ENCODE data around the gene TBC1D9B.
A peak's percentile ranks its signal among the peaks of the same experiment; 100 is the strongest.

Gene TBC1D9B

GRCh38 chr5:179827680-179828079 is 80.0 kb downstream of the TBC1D9B start:
- H3K27me3 ChIP-seq (ENCODE audit: control insufficient read depth, insufficient read depth, low read length), result no peaks in the 10 kb centered on the region
- H3K9me3 ChIP-seq (ENCODE audit: control insufficient read depth, low read length), result no peaks in the 10 kb centered on the region
- no peak overlapping the region for H3K9ac ChIP-seq (ENCODE audit: low read length)
- H3K4me1 ChIP-seq (ENCODE audit: control insufficient read depth, insufficient read depth, low read length), result peaks cover 29% of the 10 kb centered on the region
- H3K4me3 ChIP-seq (ENCODE audit: low read length), result no peak overlapping the region
- H3K36me3 ChIP-seq (ENCODE audit: control insufficient read depth, insufficient read depth, low read length), result peaks cover 34% of the 10 kb centered on the region

GRCh38 chr5:179825655-179826182 is 82.0 kb downstream of the TBC1D9B start:
- no peaks in the 10 kb centered on the region for H3K9me3 ChIP-seq (ENCODE audit: control insufficient read depth, low read length)
- H3K4me3 ChIP-seq (ENCODE audit: low read length), result no peak overlapping the region
- H3K4me1 ChIP-seq (ENCODE audit: control insufficient read depth, insufficient read depth, low read length), result peaks cover 37% of the 10 kb centered on the region
- H3K36me3 ChIP-seq (ENCODE audit: control insufficient read depth, insufficient read depth, low read length), result peaks cover 21% of the 10 kb centered on the region
- no peaks in the 10 kb centered on the region for H3K27me3 ChIP-seq (ENCODE audit: control insufficient read depth, insufficient read depth, low read length)
- no peak overlapping the region for H3K9ac ChIP-seq (ENCODE audit: low read length)

GRCh38 chr5:179824745-179825112 is 83.0 kb downstream of the TBC1D9B start:
- Histone ChIP-seq H3K4me1 (ENCODE audit: control insufficient read depth, insufficient read depth, low read length) (peaks cover 45% of the 10 kb centered on the region), H3K27me3 (ENCODE audit: control insufficient read depth, insufficient read depth, low read length) (no peaks in the 10 kb centered on the region), H3K9me3 (ENCODE audit: control insufficient read depth, low read length) (no peaks in the 10 kb centered on the region), H3K4me3 (ENCODE audit: low read length) (no peak overlapping the region), H3K36me3 (ENCODE audit: control insufficient read depth, insufficient read depth, low read length) (peaks cover 17% of the 10 kb centered on the region), H3K9ac (ENCODE audit: low read length) (no peak overlapping the region)

- Histone ChIP-seq H3K4me1 (ENCODE audit: control insufficient read depth, insufficient read depth, low read length) (peaks cover 51% of the 10 kb centered on the region), H3K9ac (ENCODE audit: low read length) (peak overlapping the region; percentile 32), H3K9me3 (ENCODE audit: control insufficient read depth, low read length) (no peaks in the 10 kb centered on the region), H3K36me3 (ENCODE audit: control insufficient read depth, insufficient read depth, low read length) (peaks cover 14% of the 10 kb centered on the region), H3K4me3 (ENCODE audit: low read length) (no peak overlapping the region), H3K27me3 (ENCODE audit: control insufficient read depth, insufficient read depth, low read length) (no peaks in the 10 kb centered on the region)
Observed at GRCh38 chr5:179823937-179824744, 83.6 kb downstream of the TBC1D9B start.

- Histone ChIP-seq H3K27me3 (ENCODE audit: control insufficient read depth, insufficient read depth, low read length) (no peaks in the 10 kb centered on the region), H3K9ac (ENCODE audit: low read length) (peak overlapping the region; percentile 97), H3K9me3 (ENCODE audit: control insufficient read depth, low read length) (no peaks in the 10 kb centered on the region), H3K4me1 (ENCODE audit: control insufficient read depth, insufficient read depth, low read length) (peaks cover 64% of the 10 kb centered on the region), H3K4me3 (ENCODE audit: low read length) (peak overlapping the region; percentile 57), H3K36me3 (ENCODE audit: control insufficient read depth, insufficient read depth, low read length) (peaks cover 11% of the 10 kb centered on the region)
Observed at GRCh38 chr5:179822444-179822990, 85.2 kb downstream of the TBC1D9B start.

- Histone ChIP-seq H3K36me3 (ENCODE audit: control insufficient read depth, insufficient read depth, low read length) (peaks cover 11% of the 10 kb centered on the region), H3K27me3 (ENCODE audit: control insufficient read depth, insufficient read depth, low read length) (no peaks in the 10 kb centered on the region), H3K9ac (ENCODE audit: low read length) (peak overlapping the region; percentile 97), H3K4me3 (ENCODE audit: low read length) (peak overlapping the region; percentile 57), H3K9me3 (ENCODE audit: control insufficient read depth, low read length) (no peaks in the 10 kb centered on the region), H3K4me1 (ENCODE audit: control insufficient read depth, insufficient read depth, low read length) (peaks cover 67% of the 10 kb centered on the region)
Observed at GRCh38 chr5:179822059-179822432, 85.7 kb downstream of the TBC1D9B start.

GRCh38 chr5:179821298-179822058 is 86.2 kb downstream of the TBC1D9B start:
- Histone ChIP-seq H3K4me3 (ENCODE audit: low read length) (peak overlapping the region; percentile 57), H3K9me3 (ENCODE audit: control insufficient read depth, low read length) (no peaks in the 10 kb centered on the region), H3K9ac (ENCODE audit: low read length) (peak overlapping the region; percentile 97), H3K4me1 (ENCODE audit: control insufficient read depth, insufficient read depth, low read length) (peaks cover 67% of the 10 kb centered on the region), H3K36me3 (ENCODE audit: control insufficient read depth, insufficient read depth, low read length) (peaks cover 11% of the 10 kb centered on the region), H3K27me3 (ENCODE audit: control insufficient read depth, insufficient read depth, low read length) (no peaks in the 10 kb centered on the region)

GRCh38 chr5:179820483-179821297 is 87.0 kb downstream of the TBC1D9B start, which contains the start of gene SQSTM1:
Gene SQSTM1, plus strand, starts transcription at chr5:179820905. Its CDS starts 32 bp downstream, at chr5:179820937.
- no peaks in the 10 kb centered on the region for H3K27me3 ChIP-seq (ENCODE audit: control insufficient read depth, insufficient read depth, low read length)
- H3K9ac ChIP-seq (ENCODE audit: low read length), result peak within 1 kb of the TSS; percentile 97
- H3K4me1 ChIP-seq (ENCODE audit: control insufficient read depth, insufficient read depth, low read length), result peaks cover 65% of the 10 kb centered on the region
- no peaks in the 10 kb centered on the region for H3K9me3 ChIP-seq (ENCODE audit: control insufficient read depth, low read length)
- peaks cover 8% of the 10 kb centered on the region for H3K36me3 ChIP-seq (ENCODE audit: control insufficient read depth, insufficient read depth, low read length)
- peak within 1 kb of the TSS; percentile 57 for H3K4me3 ChIP-seq (ENCODE audit: low read length)

- Histone ChIP-seq H3K4me1 (ENCODE audit: control insufficient read depth, insufficient read depth, low read length) (peaks cover 62% of the 10 kb centered on the region), H3K9me3 (ENCODE audit: control insufficient read depth, low read length) (no peaks in the 10 kb centered on the region), H3K9ac (ENCODE audit: low read length) (peak overlapping the region; percentile 97), H3K36me3 (ENCODE audit: control insufficient read depth, insufficient read depth, low read length) (peaks cover 5% of the 10 kb centered on the region), H3K27me3 (ENCODE audit: control insufficient read depth, insufficient read depth, low read length) (no peaks in the 10 kb centered on the region), H3K4me3 (ENCODE audit: low read length) (peak overlapping the region; percentile 57)
Observed at GRCh38 chr5:179820127-179820482, 87.6 kb downstream of the TBC1D9B start.

GRCh38 chr5:179819296-179820126 is 88.2 kb downstream of the TBC1D9B start:
- peak overlapping the region; percentile 97 for H3K9ac ChIP-seq (ENCODE audit: low read length)
- no peaks in the 10 kb centered on the region for H3K27me3 ChIP-seq (ENCODE audit: control insufficient read depth, insufficient read depth, low read length)
- H3K4me1 ChIP-seq (ENCODE audit: control insufficient read depth, insufficient read depth, low read length), result peaks cover 57% of the 10 kb centered on the region

More at GRCh38 chr5:179819296-179820126, 88.2 kb downstream of the TBC1D9B start:
- H3K9me3 ChIP-seq (ENCODE audit: control insufficient read depth, low read length), result no peaks in the 10 kb centered on the region
- peaks cover 5% of the 10 kb centered on the region for H3K36me3 ChIP-seq (ENCODE audit: control insufficient read depth, insufficient read depth, low read length)
- H3K4me3 ChIP-seq (ENCODE audit: low read length), result peak overlapping the region; percentile 57
